ENCODE measurements around the gene ADAMTS2. TPM values are rescaled to one million over a fixed set of nuclear protein-coding genes. Genes with fewer than 3 reads are reported as not detected.
A peak's percentile ranks its signal among the peaks of the same experiment; 100 is the strongest.

Gene ADAMTS2
- polyA plus RNA-seq, 3 donors: 0.74 to 2.3 TPM; not detected in 1

DNA sequence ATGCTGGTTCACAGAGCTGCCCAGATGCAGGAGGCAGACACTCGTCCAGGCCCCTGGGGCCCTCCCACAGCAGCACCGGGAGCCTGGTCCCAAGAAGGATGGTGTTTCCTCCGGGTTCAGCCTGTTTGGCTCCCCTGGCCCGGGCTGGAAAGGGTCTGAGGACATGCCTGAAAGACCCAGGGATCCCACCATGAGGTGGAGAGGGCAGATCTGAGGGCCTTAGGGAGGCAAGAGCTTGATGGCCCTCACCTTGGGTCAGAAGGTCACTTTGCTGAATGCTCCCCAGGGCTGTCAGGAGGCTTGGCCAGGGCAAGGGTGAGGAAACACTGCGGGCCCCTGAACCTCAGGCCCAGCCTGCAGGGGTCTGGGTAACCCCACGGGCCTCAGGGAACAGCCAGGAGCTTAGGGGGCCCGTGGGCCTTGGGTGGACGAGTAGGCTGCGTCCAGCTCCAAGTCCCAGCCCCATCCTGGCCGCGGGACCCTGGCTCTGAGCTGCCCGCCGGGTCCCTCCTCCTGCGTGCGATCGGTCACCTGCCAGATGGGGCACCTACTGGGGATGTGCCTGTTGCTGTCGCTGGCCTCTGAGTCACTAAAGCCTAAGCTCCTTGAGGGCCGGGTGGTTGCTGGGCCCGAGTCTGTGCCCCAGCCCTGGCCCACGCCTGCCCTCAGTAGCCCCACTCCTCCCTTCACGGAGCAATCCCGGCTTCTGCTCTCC, 178.9 kb downstream of the ADAMTS2 start:
- H3K4me1 Mint-ChIP-seq: peaks cover 7% of the 10 kb centered on the region
- H3K4me3 ChIP-seq (replicated peaks in 1 of 3; ENCODE audit: low read depth in 2 of 3, low read length in 3 of 3): no peak overlapping the region

DNA sequence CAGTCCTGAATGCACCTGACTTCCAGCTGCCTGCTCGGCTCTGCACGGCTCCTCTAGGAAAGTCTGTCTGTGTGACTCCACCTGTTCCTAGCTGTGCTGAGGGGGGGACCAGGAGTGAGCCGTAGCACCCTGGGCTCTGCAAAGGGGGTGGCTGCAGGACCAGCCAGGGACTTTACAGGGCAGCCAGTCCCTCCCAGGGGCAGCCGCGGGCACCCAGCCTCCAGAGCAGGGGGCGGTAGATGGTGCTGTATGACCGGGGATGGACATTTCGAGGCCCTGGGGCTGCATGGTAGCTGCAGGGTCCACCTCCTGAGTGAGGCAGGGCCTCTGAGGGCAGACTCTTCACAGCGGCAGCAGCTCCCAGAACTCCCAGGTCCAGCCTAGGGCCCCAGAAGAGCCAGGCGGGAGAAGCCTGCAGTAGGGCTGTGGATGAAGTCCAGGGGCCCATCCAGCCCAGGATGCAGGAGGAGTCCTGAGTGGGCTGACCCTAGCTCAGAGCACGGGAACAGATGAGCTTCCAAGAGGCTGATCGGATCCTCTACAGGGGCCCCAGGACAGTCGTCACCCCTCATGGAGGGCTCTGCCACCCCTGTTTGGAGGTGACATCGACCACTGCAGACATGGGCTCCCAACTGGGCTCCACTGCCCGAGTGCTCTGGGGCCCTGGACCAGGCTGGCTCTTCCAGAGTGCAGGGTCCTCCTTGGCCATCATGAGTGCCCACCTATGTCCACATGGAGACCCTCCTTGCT, 179.7 kb downstream of the ADAMTS2 start:
- Histone ChIP-seq H3K9ac (ENCODE audit: insufficient read depth, low read length, poor library complexity, severe bottlenecking) (no peak overlapping the region), H3K27me3 (ENCODE audit: control insufficient read depth in 2 of 2, insufficient read depth in 2 of 2, low read length in 2 of 2) (no peaks in the 10 kb centered on the region), H3K4me2 (replicated peaks; ENCODE audit: extremely low read depth, low read length, poor library complexity, severe bottlenecking) (no peak overlapping the region), H4K20me1 (ENCODE audit: insufficient read depth, low read length) (no peaks in the 10 kb centered on the region), H3K4me3 (replicated peaks in 1 of 3; ENCODE audit: low read depth in 2 of 3, low read length in 3 of 3) (no peak overlapping the region), H3K79me2 (ENCODE audit: insufficient read depth, low read length) (no peaks in the 10 kb centered on the region), H3K9me3 (replicated peaks in 1 of 2; ENCODE audit: control insufficient read depth in 1 of 2, insufficient read depth in 1 of 2, low read length in 2 of 2) (peaks cover 14 to 23% of the 10 kb centered on the region in 2 donors), H3K4me1 (ENCODE audit: control insufficient read depth in 1 of 2, insufficient read depth in 2 of 2, low read length in 2 of 2) (peaks cover 3 to 8% of the 10 kb centered on the region in 2 donors), H3K27ac (ENCODE audit: low read depth in 1 of 2, low read length in 2 of 2) (no peak overlapping the region), H2AFZ (ENCODE audit: insufficient read depth, low read depth, low read length, poor library complexity, severe bottlenecking) (no peak overlapping the region), H3K36me3 (replicated peaks in 1 of 2; ENCODE audit: control insufficient read depth in 1 of 2, insufficient read depth in 2 of 2, low read length in 2 of 2) (no peaks in the 10 kb centered on the region)
- H3K4me3 Mint-ChIP-seq: no peak overlapping the region
- peaks cover 9 to 20% (median 10%) of the 10 kb centered on the region in 3 donors for H3K27me3 Mint-ChIP-seq (ENCODE audit: low read depth in 3 of 3)
- H3K9me3 Mint-ChIP-seq: peaks cover 5 to 30% (median 19%) of the 10 kb centered on the region in 7 donors
- no peak for DNase-seq
- intact Hi-C loops (cut with micrococcal nuclease): loop anchor here in 1 of 2 donors (5.0 kb wide), 1 partner anchor 327 kb away; no protein-coding TSS in a partner anchor
- H3K36me3 Mint-ChIP-seq: no peaks in the 10 kb centered on the region
- H3K27ac Mint-ChIP-seq: peak overlapping the region in 1 of 7 donors; percentile 63
- WGBS (ENCODE audit: insufficient coverage): 95% methylated on average over 15 of the region's 15 CpGs
- H3K4me1 Mint-ChIP-seq: peaks cover 7% of the 10 kb centered on the region
- TF ChIP-seq, protein P1, sequence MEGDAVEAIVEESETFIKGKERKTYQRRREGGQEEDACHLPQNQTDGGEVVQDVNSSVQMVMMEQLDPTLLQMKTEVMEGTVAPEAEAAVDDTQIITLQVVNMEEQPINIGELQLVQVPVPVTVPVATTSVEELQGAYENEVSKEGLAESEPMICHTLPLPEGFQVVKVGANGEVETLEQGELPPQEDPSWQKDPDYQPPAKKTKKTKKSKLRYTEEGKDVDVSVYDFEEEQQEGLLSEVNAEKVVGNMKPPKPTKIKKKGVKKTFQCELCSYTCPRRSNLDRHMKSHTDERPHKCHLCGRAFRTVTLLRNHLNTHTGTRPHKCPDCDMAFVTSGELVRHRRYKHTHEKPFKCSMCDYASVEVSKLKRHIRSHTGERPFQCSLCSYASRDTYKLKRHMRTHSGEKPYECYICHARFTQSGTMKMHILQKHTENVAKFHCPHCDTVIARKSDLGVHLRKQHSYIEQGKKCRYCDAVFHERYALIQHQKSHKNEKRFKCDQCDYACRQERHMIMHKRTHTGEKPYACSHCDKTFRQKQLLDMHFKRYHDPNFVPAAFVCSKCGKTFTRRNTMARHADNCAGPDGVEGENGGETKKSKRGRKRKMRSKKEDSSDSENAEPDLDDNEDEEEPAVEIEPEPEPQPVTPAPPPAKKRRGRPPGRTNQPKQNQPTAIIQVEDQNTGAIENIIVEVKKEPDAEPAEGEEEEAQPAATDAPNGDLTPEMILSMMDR (IDR thresholded peaks at IDR 0.05): no peak

More for the DNA sequence above, 178.9 kb downstream of the ADAMTS2 start:
- peaks cover 3 to 8% of the 10 kb centered on the region in 2 donors for H3K4me1 ChIP-seq (ENCODE audit: control insufficient read depth in 1 of 2, insufficient read depth in 2 of 2, low read length in 2 of 2)
- peak overlapping the region; percentile 67 for H3K4me2 ChIP-seq (replicated peaks; ENCODE audit: extremely low read depth, low read length, poor library complexity, severe bottlenecking)
- Mint-ChIP-seq H3K9me3 (peaks cover 3 to 23% (median 12%) of the 10 kb centered on the region in 7 donors), H3K27ac (no peak overlapping the region), H3K27me3 (ENCODE audit: low read depth in 3 of 3) (peaks cover 10 to 20% (median 14%) of the 10 kb centered on the region in 3 donors), H3K4me3 (no peak overlapping the region), H3K36me3 (no peaks in the 10 kb centered on the region)
- DNase-seq: no peak
- H4K20me1 ChIP-seq (ENCODE audit: insufficient read depth, low read length): no peaks in the 10 kb centered on the region
- H2AFZ ChIP-seq (ENCODE audit: insufficient read depth, low read depth, low read length, poor library complexity, severe bottlenecking): peak overlapping the region; percentile 70
- intact Hi-C loops (cut with micrococcal nuclease): loop anchor here in 1 of 2 donors (5.0 kb wide), 1 partner anchor 326 kb away; no protein-coding TSS in a partner anchor
- H3K27ac ChIP-seq (ENCODE audit: low read depth in 1 of 2, low read length in 2 of 2): no peak overlapping the region
- TF ChIP-seq, protein P1 (IDR thresholded peaks at IDR 0.05): no peak
- H3K9me3 ChIP-seq (replicated peaks in 1 of 2; ENCODE audit: control insufficient read depth in 1 of 2, insufficient read depth in 1 of 2, low read length in 2 of 2): peaks cover 7 to 15% of the 10 kb centered on the region in 2 donors
- WGBS (ENCODE audit: insufficient coverage): 93% methylated on average over 19 of the region's 22 CpGs
- no peak overlapping the region for H3K9ac ChIP-seq (ENCODE audit: insufficient read depth, low read length, poor library complexity, severe bottlenecking)
- H3K79me2 ChIP-seq (ENCODE audit: insufficient read depth, low read length): no peaks in the 10 kb centered on the region
- no peaks in the 10 kb centered on the region for H3K36me3 ChIP-seq (replicated peaks in 1 of 2; ENCODE audit: control insufficient read depth in 1 of 2, insufficient read depth in 2 of 2, low read length in 2 of 2)
- H3K27me3 ChIP-seq (ENCODE audit: control insufficient read depth in 2 of 2, insufficient read depth in 2 of 2, low read length in 2 of 2): no peaks in the 10 kb centered on the region
